Panc1 (cell line): ENCODE data around the gene RUVBL1. TPM values are rescaled to one million over a fixed set of nuclear protein-coding genes. Genes with fewer than 3 reads are reported as not detected.

Experiments
- ATAC-seq: fragments of 200-7000 bp; cut with Tn5 transposase; 2 replicates; pipeline ENCODE4 v1.9.1; 2020; ENCODE audit warnings: mild to moderate bottlenecking, moderate library complexity
- BruUV-seq: library from RNA; stranded (reverse); fragments of 400-500 nt; replicated peaks from 2 replicates; lab custom pipeline; 2021; lab: Mats Ljungman, UMichigan
- CTCF ChIA-PET: fragments of 300-600 bp; sonication (Branson Sonifier 250); formaldehyde crosslinking; loops from one replicate; lab custom pipeline; 2022; ENCODE audit warnings: antibody characterized with exemption; lab: Charles Lee
- POLR2A ChIA-PET: fragments of 300-600 bp; sonication (Branson Sonifier 250); formaldehyde crosslinking; loops from one replicate; lab custom pipeline; 2022; ENCODE audit warnings: antibody characterized with exemption; lab: Charles Lee
- DNase-seq: peaks from one replicate; pipeline ENCODE4 v3.0.0-alpha.2; 2010; ENCODE audit warnings: low read depth, low spot score
- H3K27ac ChIP-seq: 2 replicates; pipeline ENCODE4 v1.5.1; 2011; ENCODE audit warnings: mild to moderate bottlenecking, low read length, inconsistent platforms
- H3K27me3 ChIP-seq: fragments of 200-500 bp; sonication (Bioruptor generic); 2 replicates; pipeline ENCODE4 v1.6.0; 2014; ENCODE audit warnings: low read length, inconsistent platforms; ENCODE audit not compliant: control insufficient read depth, insufficient read depth
- H3K36me3 ChIP-seq: fragments of 200-500 bp; sonication (Bioruptor generic); 2 replicates; pipeline ENCODE4 v1.5.1; 2014; ENCODE audit warnings: inconsistent platforms, mild to moderate bottlenecking, low read length, moderate library complexity; ENCODE audit not compliant: control insufficient read depth, insufficient read depth
- H3K4me1 ChIP-seq: 2 replicates; pipeline ENCODE4 v1.5.1; 2011; ENCODE audit warnings: inconsistent platforms, mild to moderate bottlenecking, low read length, moderate library complexity; ENCODE audit not compliant: control insufficient read depth, insufficient read depth
- H3K4me3 ChIP-seq, 2 experiments: 2 replicates each; pipeline ENCODE4 v1.5.1; 2011 to 2012; ENCODE audit warnings: low read depth in 2 of 2, low read length in 2 of 2, mild to moderate bottlenecking in 2 of 2, inconsistent platforms in 1 of 2, moderate library complexity in 1 of 2
- H3K9me3 ChIP-seq: fragments of 200-500 bp; sonication (Bioruptor generic); 2 replicates; pipeline ENCODE4 v1.5.1; 2014; ENCODE audit warnings: low read depth, mild to moderate bottlenecking, inconsistent platforms, low read length, moderate library complexity; ENCODE audit not compliant: control insufficient read depth, insufficient read depth
- CTCF ChIP-seq: fragments of 450-650 bp; IDR thresholded peaks from 2 replicates; pipeline ENCODE4 v1.5.1; 2017; ENCODE audit warnings: mild to moderate bottlenecking
- POLR2AphosphoS5 ChIP-seq: IDR thresholded peaks from 2 replicates; pipeline ENCODE4 v1.6.1; 2012; ENCODE audit warnings: mild to moderate bottlenecking, low read depth, low read length, moderate library complexity
- SIN3A ChIP-seq: IDR thresholded peaks from 2 replicates; pipeline ENCODE4 v1.6.1; 2012; ENCODE audit warnings: low read depth, mild to moderate bottlenecking, low read length, moderate library complexity, borderline replicate concordance; ENCODE audit not compliant: insufficient read depth
- TCF7L2 ChIP-seq: IDR thresholded peaks from 2 replicates; pipeline ENCODE4 v1.6.1; 2011; ENCODE audit warnings: mild to moderate bottlenecking, low read depth, low read length, inconsistent platforms
- in situ Hi-C: cut with HindIII; loops from 2 replicates; pipeline ENCODE4 v1.10.0; 2016; ENCODE audit warnings: low sequenced_read_pairs, low pct_unique_long_range_greater_than_20kb
- intact Hi-C: fragments of 100-400 bp; cut with micrococcal nuclease; formaldehyde crosslinking; loops from one replicate; pipeline ENCODE4 v1.10.0; 2022; ENCODE audit not compliant: unreplicated experiment
- total RNA-seq: library from RNA; stranded (reverse); gene quantifications from one replicate; pipeline ENCODE4 v1.2.1, GENCODE V29; 2021; ENCODE audit not compliant: unreplicated experiment
- TF ChIP-seq, protein P1 (sequence below), 2 experiments: IDR thresholded peaks; 2 replicates each; pipeline ENCODE4 v1.6.1; 2011 to 2012; ENCODE audit warnings: low read depth in 2 of 2, control low read depth in 1 of 2, low read length in 1 of 2, mild to moderate bottlenecking in 1 of 2, moderate library complexity in 1 of 2; ENCODE audit not compliant: insufficient read depth in 1 of 2

Gene RUVBL1
- total RNA-seq, 1 experiment from 2014 or later = 122 TPM

DNA sequence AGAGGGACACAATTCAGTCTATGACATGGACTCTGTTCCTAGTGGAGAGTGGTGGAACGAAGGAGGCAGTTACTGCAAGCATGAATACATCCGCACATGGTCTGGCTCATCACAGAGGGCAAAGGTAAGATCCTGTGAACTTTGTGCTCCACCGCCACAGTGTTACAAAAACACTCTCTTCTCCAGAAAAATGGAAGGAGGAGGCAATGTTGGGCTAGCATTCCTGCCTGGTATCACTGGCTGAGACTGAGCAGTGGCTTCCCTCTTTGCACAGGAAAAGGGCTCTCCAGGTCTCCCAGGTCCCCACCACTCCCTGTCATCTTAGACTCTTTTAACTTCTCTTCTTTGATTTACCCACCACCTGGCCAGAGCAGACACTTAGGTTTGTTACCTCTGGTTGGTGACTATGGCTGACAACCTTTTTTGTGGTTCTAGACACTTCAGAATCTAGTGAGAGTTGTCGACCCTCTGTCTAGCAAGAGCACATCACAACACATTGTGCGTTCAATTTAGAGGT lies 28.2 kb upstream of the RUVBL1 start:
- Histone ChIP-seq H3K9me3 (no peaks in the 10 kb centered on the region), H3K27me3 (no peaks in the 10 kb centered on the region), H3K36me3 (no peaks in the 10 kb centered on the region), H3K4me1 (no peaks in the 10 kb centered on the region), H3K4me3 (no peak overlapping the region), H3K27ac (no peak overlapping the region)
- no peak for DNase-seq
- no TSS peak for BruUV-seq
- ATAC-seq = no peak
- intact Hi-C loops (no loop called here), in situ Hi-C loops (no loop called here)
- TF ChIP-seq, protein P1, sequence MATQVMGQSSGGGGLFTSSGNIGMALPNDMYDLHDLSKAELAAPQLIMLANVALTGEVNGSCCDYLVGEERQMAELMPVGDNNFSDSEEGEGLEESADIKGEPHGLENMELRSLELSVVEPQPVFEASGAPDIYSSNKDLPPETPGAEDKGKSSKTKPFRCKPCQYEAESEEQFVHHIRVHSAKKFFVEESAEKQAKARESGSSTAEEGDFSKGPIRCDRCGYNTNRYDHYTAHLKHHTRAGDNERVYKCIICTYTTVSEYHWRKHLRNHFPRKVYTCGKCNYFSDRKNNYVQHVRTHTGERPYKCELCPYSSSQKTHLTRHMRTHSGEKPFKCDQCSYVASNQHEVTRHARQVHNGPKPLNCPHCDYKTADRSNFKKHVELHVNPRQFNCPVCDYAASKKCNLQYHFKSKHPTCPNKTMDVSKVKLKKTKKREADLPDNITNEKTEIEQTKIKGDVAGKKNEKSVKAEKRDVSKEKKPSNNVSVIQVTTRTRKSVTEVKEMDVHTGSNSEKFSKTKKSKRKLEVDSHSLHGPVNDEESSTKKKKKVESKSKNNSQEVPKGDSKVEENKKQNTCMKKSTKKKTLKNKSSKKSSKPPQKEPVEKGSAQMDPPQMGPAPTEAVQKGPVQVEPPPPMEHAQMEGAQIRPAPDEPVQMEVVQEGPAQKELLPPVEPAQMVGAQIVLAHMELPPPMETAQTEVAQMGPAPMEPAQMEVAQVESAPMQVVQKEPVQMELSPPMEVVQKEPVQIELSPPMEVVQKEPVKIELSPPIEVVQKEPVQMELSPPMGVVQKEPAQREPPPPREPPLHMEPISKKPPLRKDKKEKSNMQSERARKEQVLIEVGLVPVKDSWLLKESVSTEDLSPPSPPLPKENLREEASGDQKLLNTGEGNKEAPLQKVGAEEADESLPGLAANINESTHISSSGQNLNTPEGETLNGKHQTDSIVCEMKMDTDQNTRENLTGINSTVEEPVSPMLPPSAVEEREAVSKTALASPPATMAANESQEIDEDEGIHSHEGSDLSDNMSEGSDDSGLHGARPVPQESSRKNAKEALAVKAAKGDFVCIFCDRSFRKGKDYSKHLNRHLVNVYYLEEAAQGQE (IDR thresholded peaks at IDR 0.05; ENCODE audit: insufficient read depth in 1 of 2, low read depth in 2 of 2, low read length in 1 of 2) = no peak
- TF ChIP-seq TCF7L2 (no peak), CTCF (no peak), SIN3A (no peak), POLR2AphosphoS5 (no peak)
- ChIA-PET POLR2A (no interaction called here), CTCF (no interaction called here)

DNA sequence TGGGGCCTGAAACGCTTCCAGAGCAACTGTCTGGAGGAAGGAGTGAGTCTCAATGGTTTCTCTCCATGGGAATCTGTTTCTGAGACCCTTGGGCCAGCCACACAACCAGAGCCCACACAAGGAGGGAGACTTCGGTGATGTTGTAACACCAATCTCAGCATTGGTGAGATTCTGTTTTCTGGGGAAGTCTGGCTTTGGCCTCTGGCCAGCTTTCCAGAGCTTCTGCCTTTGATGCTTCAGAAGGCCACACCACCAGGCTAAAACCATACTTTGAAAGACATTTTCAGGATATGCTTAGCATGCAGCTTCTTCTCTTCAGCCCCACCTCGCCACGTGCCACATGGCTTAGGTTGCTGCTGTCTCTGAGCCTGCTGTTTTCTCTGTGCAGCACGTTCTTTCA lies 26.0 kb upstream of the RUVBL1 start:
- Histone ChIP-seq H3K27ac (no peak overlapping the region), H3K36me3 (no peaks in the 10 kb centered on the region), H3K27me3 (no peaks in the 10 kb centered on the region), H3K4me1 (no peaks in the 10 kb centered on the region), H3K4me3 (no peak overlapping the region), H3K9me3 (no peaks in the 10 kb centered on the region)
- DNase-seq (no peak), ATAC-seq (no peak)
- intact Hi-C loops (no loop called here), in situ Hi-C loops (no loop called here)
- ChIA-PET CTCF (no interaction called here), POLR2A (no interaction called here)
- no TSS peak for BruUV-seq
- TF ChIP-seq TCF7L2 (no peak), POLR2AphosphoS5 (no peak), SIN3A (no peak), CTCF (no peak)
- TF ChIP-seq, protein P1 (IDR thresholded peaks at IDR 0.05; ENCODE audit: insufficient read depth in 1 of 2, low read depth in 2 of 2, low read length in 1 of 2) = no peak
